ENCODE measurements around the gene VBP1.
"Not testable (repeated sequence)": the region's sequence is repeated elsewhere in the genome, so short reads cannot be mapped to it uniquely, and the experiment has no call there.

Gene VBP1, protein sequence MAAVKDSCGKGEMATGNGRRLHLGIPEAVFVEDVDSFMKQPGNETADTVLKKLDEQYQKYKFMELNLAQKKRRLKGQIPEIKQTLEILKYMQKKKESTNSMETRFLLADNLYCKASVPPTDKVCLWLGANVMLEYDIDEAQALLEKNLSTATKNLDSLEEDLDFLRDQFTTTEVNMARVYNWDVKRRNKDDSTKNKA

GRCh38 chrX:155216179-155216939, at the start of gene VBP1:
TSS of gene VBP1 (plus strand) at chrX:155216460. CDS start at chrX:155216483, 23 bp downstream.
- DNase-seq (ENCODE audit: low read depth in 2 of 2) = peak; percentile 65 to 76

DNA sequence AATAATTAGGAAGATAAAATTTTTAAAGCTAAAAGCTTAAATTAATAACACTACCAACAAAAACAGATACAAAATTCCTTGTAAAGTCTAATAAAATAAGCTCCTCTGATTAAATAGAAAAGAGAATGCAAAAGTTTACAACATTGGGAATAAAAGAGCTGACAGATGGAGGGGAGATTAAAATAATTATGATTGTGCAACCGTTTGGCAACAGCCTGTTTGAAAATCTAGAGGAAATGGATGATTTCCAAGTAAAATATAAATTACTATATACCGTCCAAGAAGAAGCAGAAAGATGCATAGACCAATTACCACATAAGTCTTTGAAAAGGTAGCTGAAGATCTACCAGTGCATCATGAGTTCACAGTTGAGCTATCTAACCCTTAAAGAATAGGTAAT, 46.4 kb upstream of the VBP1 start:
- no peak for DNase-seq (ENCODE audit: low read depth in 2 of 2)

GRCh38 chrX:155179346-155179997, 36.8 kb upstream of the VBP1 start:
- DNase-seq (ENCODE audit: low read depth in 2 of 2) = no peak

DNA sequence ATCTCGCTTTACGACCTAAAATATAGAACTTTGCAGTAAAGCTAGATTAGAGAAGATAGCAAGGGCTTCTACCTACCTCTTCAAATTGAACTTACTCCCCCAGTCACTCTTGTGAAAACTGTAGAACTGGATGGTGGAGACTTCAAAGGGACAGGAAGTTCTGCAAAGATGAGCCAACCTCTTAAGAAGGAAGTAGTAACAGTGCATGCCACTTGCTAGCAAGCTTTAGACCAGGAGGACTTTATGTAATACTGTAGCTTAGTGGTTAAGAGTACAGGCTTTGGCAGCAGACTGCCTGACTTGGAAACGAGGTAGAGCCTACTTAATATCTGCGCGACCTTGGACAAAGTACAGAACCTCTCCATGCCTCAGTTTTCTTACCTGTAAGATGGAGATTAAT, 27.5 kb upstream of the VBP1 start:
- DNase-seq (ENCODE audit: low read depth in 2 of 2) = no peak

DNA sequence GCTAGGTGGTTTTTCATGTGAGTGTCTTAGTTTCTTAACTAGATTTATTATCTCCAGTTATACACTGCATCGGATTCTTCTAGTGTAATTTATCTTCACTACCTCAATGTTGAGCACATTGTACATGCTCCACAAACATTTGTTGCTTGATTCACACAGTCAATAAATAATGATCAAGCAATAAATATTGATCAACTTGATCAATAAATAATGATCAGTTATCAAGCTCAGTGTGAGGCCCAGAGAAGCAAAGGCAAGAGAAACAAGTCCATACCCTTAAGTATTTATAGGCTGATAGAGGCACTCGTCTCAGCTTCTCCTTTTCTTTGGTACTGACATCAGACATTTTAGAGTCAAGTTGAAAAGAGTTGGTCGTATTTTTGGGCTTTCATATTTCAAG, 5.1 kb upstream of the VBP1 start:
- DNase-seq (ENCODE audit: low read depth in 2 of 2) = no peak

DNA sequence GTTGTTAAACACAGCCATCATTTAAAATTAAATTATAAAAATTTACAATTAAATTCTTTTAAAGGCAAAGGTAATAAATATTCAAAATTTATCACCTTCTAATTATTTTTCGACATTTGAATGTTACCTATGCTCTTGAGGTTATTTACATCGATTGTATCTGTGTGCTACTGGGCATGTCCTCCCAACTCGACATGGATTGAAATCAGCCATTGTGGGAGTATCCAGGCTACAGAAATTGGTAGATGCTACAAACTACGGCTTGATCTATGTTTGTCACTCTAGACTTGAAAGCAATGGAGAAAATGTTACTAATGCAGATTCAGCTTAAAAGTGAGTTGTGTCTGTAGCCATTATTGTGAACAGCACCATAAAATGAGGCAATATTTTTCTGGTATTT, 2.5 kb upstream of the VBP1 start:
- DNase-seq (ENCODE audit: low read depth in 2 of 2) = no peak

- DNase-seq (ENCODE audit: low read depth in 2 of 2) = no peak
Observed at GRCh38 chrX:155215443-155216178, 649 bp upstream of the VBP1 start.

DNA sequence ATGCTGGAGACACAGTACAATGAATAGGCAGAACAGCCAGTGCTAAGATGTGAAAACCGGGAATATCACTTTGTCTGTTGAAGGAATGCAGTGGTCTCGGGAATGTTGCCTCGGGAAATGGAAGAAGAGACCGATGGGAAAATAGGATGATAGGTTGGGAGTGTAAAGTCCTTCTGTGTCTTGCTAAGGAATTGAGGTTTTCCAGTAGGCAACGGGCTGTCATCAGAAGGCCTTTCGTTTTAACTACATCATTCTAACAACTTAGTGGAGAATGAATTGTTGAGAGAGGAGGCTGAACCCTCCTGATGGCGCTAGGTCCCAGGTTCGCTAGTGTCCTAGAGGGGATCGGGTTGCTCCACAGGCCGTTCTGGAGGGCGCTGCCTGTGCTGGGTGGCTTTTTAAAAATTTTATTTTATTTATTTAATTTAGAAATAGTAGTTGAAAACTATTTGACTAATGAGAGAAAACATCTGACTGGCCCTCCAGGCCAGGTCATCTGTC, 730 bp downstream of the VBP1 start:
- no peak for DNase-seq (ENCODE audit: low read depth in 2 of 2)

DNA sequence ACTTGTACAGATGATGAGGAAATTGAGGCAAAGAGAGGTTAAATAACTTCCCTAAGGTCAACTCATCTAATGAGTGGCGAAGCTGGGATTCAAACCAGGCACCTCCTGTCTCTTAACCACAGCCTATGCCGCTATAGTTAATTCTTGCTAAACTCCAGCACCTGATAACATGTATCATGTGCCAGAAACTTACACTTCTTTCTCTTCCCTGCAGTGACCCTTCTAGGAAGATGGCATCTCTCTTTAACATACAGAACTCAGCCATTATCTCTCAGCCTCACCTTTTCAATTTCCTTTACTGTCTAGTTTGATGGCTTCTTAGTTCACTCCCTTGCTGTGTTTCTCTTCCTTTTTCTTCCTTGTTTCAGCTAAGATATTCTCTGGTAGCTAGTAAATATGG, 2.5 kb downstream of the VBP1 start:
- DNase-seq (ENCODE audit: low read depth in 2 of 2) = no peak

DNA sequence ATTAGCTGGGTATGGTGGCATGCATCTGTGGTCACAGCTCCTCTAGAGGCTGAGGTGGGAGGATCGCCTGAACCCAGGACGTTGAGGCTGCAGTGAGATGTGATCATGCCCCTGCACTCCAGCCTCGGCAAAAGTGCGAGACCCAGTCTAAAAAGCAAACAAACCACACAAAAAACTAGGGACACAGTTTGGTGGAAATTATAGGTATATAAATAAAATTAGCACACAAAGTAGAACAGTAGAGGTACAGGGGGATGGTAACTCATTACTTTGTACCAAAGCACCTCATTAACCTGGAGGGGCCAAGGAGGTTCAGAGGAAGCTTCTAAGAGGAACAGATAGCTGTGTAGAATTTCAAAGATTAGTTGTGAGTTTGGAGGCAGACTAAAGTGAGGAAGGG, 5.1 kb downstream of the VBP1 start:
- DNase-seq (ENCODE audit: low read depth in 2 of 2) = no peak

- not testable (repeated sequence) for DNase-seq (ENCODE audit: low read depth in 2 of 2)
Observed at GRCh38 chrX:155223746-155224145, 7.5 kb downstream of the VBP1 start.

DNA sequence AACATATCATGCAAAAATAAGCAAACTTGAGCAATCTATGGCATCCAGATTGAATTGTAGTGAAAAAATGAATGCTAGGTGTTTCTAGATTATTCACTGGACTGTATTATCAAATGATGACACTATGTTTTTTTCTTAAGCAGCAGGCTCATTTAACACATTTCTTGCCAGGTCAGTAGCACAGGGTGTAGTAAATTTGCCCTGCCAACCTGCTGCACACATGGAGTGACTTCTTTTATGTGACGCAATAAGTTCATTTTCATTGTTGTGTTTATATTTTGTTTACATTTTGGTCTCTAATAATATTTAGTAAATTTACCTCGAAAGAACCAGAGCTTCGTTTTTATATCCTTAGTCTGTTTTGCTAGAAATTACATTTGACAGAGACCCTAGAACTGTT, 9.5 kb downstream of the VBP1 start:
- DNase-seq (ENCODE audit: low read depth in 2 of 2) = no peak

DNA sequence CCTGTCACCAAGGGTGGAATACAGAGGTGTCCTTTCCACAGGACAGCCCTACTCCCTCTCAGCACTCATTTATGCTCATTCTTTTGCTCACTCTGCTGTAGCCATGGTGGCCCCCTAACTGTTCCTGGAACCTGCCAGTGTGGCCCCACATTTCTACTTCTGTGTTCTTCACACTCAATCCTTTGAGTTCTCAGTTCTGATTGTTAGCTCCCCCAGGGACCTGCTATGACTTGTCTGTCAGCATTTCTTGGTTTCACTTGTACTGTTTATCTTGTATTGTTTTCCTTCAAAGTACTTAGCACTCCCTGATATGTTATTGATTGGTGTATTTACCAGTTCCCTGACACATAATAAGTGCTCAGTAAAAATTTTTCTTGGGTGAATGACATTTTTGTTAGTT, 14.9 kb downstream of the VBP1 start:
- no peak for DNase-seq (ENCODE audit: low read depth in 2 of 2)

DNA sequence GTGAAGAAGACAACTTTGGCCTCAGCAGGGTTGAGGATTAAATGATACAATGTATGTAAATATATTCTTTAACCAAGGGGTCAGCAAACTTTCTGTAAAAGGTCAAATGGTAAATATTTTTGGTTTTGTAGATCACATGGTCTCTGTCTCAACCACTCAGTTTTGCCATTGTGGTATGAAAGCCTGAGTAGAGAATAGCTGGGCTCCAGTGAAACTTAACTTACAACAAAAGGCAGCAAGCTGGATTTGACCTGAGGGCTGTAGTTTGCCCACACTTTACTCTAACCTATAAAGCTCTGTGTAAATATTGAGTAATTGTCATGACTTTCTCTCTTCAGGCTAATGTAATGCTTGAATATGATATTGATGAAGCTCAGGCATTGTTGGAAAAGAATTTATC, 19.6 kb downstream of the VBP1 start:
- no peak for DNase-seq (ENCODE audit: low read depth in 2 of 2)

DNA sequence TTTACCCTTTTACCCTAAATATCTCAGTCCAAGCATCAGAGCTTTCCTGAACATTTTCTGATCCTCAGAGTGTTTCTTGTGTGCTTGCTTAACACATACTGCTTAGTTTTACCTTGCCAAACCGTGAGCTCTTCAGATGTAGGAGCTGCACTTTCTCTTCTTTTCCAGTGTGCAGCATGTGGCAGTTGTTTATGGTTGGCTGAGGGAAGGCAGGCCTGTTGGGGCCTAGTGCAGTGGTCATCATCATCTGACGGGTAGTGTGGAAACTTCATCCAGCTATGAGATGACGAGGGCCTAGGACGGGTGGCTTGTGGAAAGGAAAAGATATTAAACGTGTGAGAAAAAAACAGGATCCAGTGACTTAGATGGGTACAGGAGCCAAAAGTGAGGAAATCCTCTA, 21.5 kb downstream of the VBP1 start:
- no peak for DNase-seq (ENCODE audit: low read depth in 2 of 2)

DNA sequence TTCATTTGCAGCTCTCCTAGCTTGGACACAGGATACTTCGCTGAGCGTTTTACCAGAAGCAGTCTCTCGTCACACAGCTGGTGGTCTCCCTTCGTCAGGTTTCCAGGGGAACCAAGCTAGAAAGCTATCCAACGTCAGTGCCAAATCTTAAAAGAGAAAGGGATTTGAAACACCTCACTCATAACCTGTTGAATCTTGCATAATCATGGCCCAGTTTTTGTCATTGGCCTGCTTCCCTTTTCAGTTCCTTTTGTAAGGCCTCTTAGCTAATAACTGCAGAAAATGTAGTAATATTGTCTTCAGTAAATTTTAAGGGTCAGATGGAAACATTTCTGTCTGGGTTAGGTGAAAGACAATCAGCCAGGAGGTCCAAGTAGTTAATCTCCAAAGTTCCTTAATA, 26.0 kb downstream of the VBP1 start:
- no peak for DNase-seq (ENCODE audit: low read depth in 2 of 2)

- no peak for DNase-seq (ENCODE audit: low read depth in 2 of 2)
Observed at GRCh38 chrX:155246748-155247147, 30.5 kb downstream of the VBP1 start.

DNA sequence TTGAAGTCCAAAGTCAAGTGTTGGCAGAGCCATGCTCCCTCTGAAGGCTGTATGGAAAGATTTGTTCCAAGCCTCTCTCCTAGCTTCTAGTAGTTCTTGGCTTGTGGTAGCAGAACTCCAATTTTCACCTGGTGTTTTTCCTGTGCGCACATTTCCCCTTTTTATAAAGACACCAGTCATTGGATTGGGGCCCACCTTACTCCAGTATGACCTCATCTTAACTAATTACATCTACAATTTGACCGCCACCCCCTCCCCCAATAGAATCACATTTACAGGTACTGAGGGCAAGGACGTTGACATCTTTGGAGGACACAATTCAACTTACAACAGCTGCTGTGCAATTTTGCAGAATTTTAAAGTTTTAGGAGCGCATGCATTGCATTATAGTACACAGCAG, 31.2 kb downstream of the VBP1 start:
- no peak for DNase-seq (ENCODE audit: low read depth in 2 of 2)

- no peak for DNase-seq (ENCODE audit: low read depth in 2 of 2)
Observed at GRCh38 chrX:155251391-155251790, 35.1 kb downstream of the VBP1 start.

GRCh38 chrX:155259752-155260151, 43.5 kb downstream of the VBP1 start:
- DNase-seq (ENCODE audit: low read depth in 2 of 2) = no peak

DNA sequence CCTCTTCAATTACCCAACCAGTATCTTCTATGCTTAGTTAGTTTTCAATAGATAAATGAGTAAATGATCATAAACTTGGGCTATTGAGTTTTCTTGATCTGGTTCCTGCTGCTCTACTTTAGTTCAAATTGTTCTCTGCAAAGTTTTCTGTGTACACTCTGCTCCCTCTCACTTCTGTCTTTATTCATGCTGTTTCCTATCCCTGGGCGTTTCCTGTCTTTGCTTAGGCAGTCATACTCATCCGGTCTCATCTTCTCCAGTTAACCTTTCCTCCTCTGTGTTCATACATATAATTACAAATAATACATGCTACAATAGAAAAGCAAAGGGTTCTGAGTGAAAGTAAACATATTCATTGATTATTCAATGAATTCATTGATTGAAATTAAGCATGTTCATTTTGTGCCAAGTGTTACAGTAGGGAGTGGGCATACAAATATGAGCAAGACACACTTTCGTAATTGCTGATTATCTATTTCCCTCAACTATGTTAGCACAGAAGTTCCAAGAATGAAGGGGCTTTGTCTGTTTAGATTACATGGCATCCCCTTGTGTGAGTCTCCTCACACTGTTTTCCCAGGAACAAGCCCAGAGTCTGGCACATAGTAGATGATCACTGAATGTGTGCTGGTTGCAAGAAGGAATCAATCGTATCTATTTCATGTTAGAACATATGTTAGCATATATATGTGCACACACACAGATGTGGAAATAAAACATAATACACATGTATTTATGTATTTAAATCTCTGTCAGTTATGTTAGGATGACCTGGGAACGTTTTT, 46.9 kb downstream of the VBP1 start:
- DNase-seq (ENCODE audit: low read depth in 2 of 2) = no peak

All from stimulated activated CD4-positive, alpha-beta T cell treated with anti-CD3 and anti-CD28 coated beads, Interleukin-12 subunit alpha, Interleukin-12 subunit beta, amount 100 ng/mL, for 24 hours (primary cell).